K562 (cell line): ENCODE results near the gene C6orf62.

ENCODE experiments used
- MAFF ChIP-seq: IDR thresholded peaks from 2 replicates; pipeline ENCODE4 v1.6.1; 2012; ENCODE audit warnings: low read length, improper control_type of control experiment
- TARDBP ChIP-seq: fragments of 450-650 bp; IDR thresholded peaks from 2 replicates; pipeline ENCODE4 v1.6.1; 2016

- TF ChIP-seq TARDBP (no peak), MAFF (no peak)
These were observed 51.6 kb downstream of the C6orf62 start for GRCh38 chr6:24667378-24667803.
